HG03060 (cell line): ENCODE results near the gene TMEM256.

ENCODE experiments used
- ATAC-seq: cut with Tn5 transposase; IDR thresholded peaks from one replicate; pipeline ENCODE4 v1.9.1; 2021; ENCODE audit warnings: low read depth, moderate number of reproducible peaks; ENCODE audit not compliant: unreplicated experiment

Gene TMEM256

DNA sequence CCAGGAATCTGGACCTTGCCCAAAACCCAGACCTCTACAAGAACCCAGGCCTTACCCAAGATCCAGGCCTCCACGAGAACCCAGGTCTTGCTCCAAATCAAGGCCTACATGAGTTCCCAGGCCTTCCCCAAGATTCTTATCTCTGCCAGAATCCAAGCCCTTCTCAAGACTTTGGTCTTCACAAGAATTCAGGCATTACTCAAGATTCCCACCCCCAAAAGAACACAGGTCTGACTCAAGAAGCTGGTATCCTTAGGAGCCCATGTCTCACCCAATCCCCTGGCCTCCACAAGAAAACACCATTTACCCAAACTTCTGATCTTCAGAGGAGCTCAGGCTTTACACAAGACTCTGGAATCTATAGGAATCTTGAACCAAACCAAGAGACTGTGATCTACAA, 27.3 kb upstream of the TMEM256 start:
- ATAC-seq, result no peak

GRCh38 chr17:7429722-7430121, 25.8 kb upstream of the TMEM256 start:
- ATAC-seq, result no peak

DNA sequence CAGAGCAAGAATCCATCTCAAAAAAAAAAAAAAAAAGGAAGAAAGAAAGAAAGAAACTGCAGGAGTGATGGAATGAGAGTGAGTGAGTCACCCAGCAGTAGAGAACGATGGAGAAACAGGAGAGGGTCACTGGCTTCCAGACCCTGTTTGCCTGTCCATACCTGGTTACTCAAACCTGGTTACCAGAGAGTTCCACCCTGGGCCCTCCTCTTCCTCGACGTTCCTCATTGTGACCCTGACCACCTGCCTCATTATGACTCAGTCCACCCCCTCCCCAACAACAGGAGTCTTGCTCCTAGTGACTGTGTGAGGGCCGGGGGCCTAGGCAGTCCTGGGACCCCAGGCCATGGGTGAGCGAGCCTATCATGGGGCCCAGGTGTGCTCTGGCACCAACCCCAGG, 24.7 kb upstream of the TMEM256 start, which contains the start of gene SPEM3:
Gene SPEM3 (plus strand): TSS at position 301 of the 400 bp plus-strand sequence. CDS start 46 bp downstream, at position 347.
- no peak for ATAC-seq

DNA sequence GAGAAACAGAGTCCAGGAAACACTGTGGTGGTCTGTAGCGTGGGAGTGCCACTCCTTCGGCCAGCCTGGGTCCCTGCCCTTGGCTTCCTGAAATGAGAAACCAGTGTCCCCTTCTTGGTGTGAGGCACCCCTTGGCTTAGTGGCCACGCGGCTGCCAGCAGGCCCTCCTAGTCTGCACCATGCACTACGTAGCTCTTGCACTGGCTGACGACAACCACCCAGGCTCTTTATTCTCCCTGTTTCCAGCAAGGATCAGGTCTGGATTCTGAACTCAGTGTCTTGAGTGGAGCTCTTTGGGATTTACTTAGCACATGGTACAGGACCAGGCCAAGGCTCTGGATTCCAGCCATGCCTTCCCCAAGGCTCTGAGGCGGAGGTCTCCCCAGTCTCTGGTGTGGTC, 23.7 kb upstream of the TMEM256 start:
- no peak for ATAC-seq

GRCh38 chr17:7426896-7427489, 23.1 kb upstream of the TMEM256 start:
- ATAC-seq, result no peak

GRCh38 chr17:7426203-7426863, 22.4 kb upstream of the TMEM256 start:
- no peak for ATAC-seq

DNA sequence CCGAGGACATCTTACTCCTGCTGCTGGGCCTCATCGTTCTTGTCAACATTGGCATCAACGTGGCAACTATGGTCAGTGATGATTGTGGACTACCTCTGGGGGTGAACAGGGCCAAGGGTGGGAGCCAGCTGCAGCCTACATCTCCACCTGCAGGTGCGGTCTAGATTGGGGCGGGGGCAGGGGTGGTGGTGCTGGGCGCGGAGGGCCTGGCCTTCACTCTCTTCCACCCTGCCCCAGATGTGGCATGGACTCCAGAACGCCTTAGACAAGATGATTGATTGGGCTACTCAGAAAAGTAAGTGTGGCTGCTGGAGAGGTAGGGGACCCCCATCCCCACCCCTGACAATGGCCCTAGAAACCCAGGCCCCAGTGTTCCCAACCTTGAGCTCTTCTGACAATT, 21.9 kb upstream of the TMEM256 start:
- no peak for ATAC-seq

- no peak for ATAC-seq
These were observed 21.4 kb upstream of the TMEM256 start, which contains the start of gene SPEM2 for GRCh38 chr17:7425316-7425715. Gene SPEM2, plus strand, starts transcription at chr17:7425616. Its CDS starts 73 bp downstream, at chr17:7425689.

GRCh38 chr17:7423679-7424078, 19.8 kb upstream of the TMEM256 start:
- no peak for ATAC-seq

- no peak for ATAC-seq
These were observed 17.3 kb upstream of the TMEM256 start for GRCh38 chr17:7421186-7421585.

- no peak for ATAC-seq
These were observed 16.1 kb upstream of the TMEM256 start, which contains the start of gene SPEM1 for GRCh38 chr17:7419819-7420610. Gene SPEM1, plus strand, starts transcription at chr17:7420324. Its CDS starts 61 bp downstream, at chr17:7420385.

DNA sequence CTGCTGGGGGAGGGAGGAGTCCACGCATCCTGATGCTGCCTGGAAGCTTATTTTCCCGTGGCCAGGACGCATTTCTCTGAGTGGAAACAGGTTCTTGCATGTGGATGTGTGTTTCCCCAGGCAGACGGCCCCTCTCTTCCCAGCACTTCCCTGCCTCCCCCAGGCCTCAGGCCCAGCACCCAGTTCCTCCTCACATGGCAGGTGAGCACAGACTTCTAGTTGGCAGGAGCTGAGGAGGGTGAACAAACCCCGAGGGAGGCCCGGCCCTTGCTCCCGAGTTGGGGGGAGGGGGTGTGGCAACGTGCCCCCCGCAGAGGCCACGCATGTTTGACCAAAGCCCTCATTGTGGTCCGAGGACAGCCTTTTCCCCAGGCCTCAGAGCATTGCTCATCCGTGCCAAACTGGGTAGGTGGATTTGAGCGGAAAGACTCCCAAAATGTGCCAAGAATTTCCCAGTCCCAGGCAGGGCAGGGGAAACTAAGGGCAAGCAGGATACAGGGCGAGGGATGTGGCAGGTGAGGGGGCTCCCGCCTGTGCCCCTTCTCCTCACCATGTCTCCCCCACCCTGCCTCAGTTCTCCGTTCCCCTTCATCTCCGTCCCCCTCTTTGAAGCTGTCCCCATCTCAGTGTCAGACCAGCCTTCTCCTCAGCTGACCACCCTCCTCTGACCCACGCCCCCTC, 14.7 kb upstream of the TMEM256 start:
- ATAC-seq, result no peak

DNA sequence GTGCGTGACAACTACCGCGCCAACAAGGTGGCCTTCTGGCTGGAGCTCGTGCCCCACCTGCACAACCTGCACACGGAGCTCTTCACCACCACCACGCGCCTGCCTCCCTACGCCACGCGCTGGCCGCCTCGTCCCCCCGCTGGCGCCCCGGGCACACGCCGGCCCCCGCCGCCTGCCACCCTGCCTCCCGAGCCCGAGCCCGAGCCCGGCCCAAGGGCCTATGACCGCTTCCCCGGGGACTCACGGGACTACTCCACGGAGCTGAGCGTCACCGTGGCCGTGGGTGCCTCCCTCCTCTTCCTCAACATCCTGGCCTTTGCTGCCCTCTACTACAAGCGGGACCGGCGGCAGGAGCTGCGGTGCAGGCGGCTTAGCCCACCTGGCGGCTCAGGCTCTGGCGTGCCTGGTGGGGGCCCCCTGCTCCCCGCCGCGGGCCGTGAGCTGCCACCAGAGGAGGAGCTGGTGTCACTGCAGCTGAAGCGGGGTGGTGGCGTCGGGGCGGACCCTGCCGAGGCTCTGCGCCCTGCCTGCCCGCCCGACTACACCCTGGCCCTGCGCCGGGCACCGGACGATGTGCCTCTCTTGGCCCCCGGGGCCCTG, 13.3 kb upstream of the TMEM256 start:
- ATAC-seq, result no peak

- ATAC-seq, result no peak
These were observed 12.4 kb upstream of the TMEM256 start for GRCh38 chr17:7416323-7416722.

DNA sequence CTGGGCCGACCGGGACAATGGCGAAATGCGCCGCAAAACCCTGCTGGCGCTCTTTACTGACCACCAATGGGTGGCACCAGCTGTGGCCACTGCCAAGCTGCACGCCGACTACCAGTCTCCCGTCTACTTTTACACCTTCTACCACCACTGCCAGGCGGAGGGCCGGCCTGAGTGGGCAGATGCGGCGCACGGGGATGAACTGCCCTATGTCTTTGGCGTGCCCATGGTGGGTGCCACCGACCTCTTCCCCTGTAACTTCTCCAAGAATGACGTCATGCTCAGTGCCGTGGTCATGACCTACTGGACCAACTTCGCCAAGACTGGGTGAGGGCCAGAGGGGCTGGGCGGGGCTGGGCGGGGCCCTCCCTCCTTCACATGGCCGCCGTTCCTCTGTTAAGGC, 11.9 kb upstream of the TMEM256 start:
- ATAC-seq, result no peak

GRCh38 chr17:7414837-7415236, 10.9 kb upstream of the TMEM256 start:
- ATAC-seq, result no peak

GRCh38 chr17:7413346-7413985, 9.6 kb upstream of the TMEM256 start:
- no peak for ATAC-seq

GRCh38 chr17:7411427-7411750, 7.5 kb upstream of the TMEM256 start:
- no peak for ATAC-seq

- no peak for ATAC-seq
These were observed 6.9 kb upstream of the TMEM256 start for GRCh38 chr17:7410634-7411426.
